ELF-1 (cell line): Measurements from ENCODE around the gene C1orf226.
A peak's percentile ranks its signal among the peaks of the same experiment; 100 is the strongest.

Experiments used
- DNase-seq: peaks from one replicate; pipeline ENCODE4 v3.0.0-alpha.2; 2016; ENCODE audit warnings: low read depth, low spot score

C1orf226 gene

GRCh38 chr1:162365284-162366020, 16.1 kb upstream of the C1orf226 start:
- no peak for DNase-seq

- no peak for DNase-seq
Measured at GRCh38 chr1:162366149-162366548, 15.4 kb upstream of the C1orf226 start.

GRCh38 chr1:162366671-162367070, 14.9 kb upstream of the C1orf226 start:
- no peak for DNase-seq

GRCh38 chr1:162367073-162367472, 14.5 kb upstream of the C1orf226 start:
- DNase-seq = no peak

GRCh38 chr1:162367772-162368171, 13.8 kb upstream of the C1orf226 start:
- no peak for DNase-seq

- no peak for DNase-seq
Measured at GRCh38 chr1:162368451-162368850, 13.1 kb upstream of the C1orf226 start.

- DNase-seq = no peak
Measured at GRCh38 chr1:162369571-162369970, 12.0 kb upstream of the C1orf226 start.

- no peak for DNase-seq
Measured at GRCh38 chr1:162370161-162370560, 11.4 kb upstream of the C1orf226 start.

GRCh38 chr1:162370721-162371120, 10.8 kb upstream of the C1orf226 start:
- DNase-seq = no peak

GRCh38 chr1:162371611-162372010, 9.9 kb upstream of the C1orf226 start:
- DNase-seq = no peak

- no peak for DNase-seq
Measured at GRCh38 chr1:162372159-162373071, 9.1 kb upstream of the C1orf226 start.

GRCh38 chr1:162373072-162373427, 8.5 kb upstream of the C1orf226 start:
- DNase-seq = no peak

GRCh38 chr1:162373541-162374260, 7.8 kb upstream of the C1orf226 start:
- peak; percentile 57 for DNase-seq

GRCh38 chr1:162374406-162374805, 7.1 kb upstream of the C1orf226 start:
- no peak for DNase-seq

- no peak for DNase-seq
Measured at GRCh38 chr1:162375463-162375862, 6.1 kb upstream of the C1orf226 start.

- no peak for DNase-seq
Measured at GRCh38 chr1:162376691-162377090, 4.8 kb upstream of the C1orf226 start, which contains the start of gene SPATA46. TSS of gene SPATA46 (minus strand) at chr1:162376854. CDS start at chr1:162376790, 64 bp downstream.

GRCh38 chr1:162380061-162380846, 1.3 kb upstream of the C1orf226 start:
- no peak for DNase-seq

- no peak for DNase-seq
Measured at GRCh38 chr1:162381941-162382750, 618 bp downstream of the C1orf226 start.

- DNase-seq = no peak
Measured at GRCh38 chr1:162383091-162383490, 1.6 kb downstream of the C1orf226 start.

GRCh38 chr1:162383516-162383915, 2.0 kb downstream of the C1orf226 start:
- no peak for DNase-seq
